Glutamatergic neuron (in vitro differentiated cells): ENCODE data around the gene UBP1. TPM values are rescaled to one million over a fixed set of nuclear protein-coding genes. Genes with fewer than 3 reads are reported as not detected.
"Not testable (repeated sequence)": the region's sequence is repeated elsewhere in the genome, so short reads cannot be mapped to it uniquely, and the experiment has no call there.

Experiments
- DNase-seq: peaks from one replicate; pipeline ENCODE4 v3.0.0; 2022
- H3K27ac Mint-ChIP-seq: one replicate; pipeline ENCODE4 v1.8.0; 2020; ENCODE audit warnings: mild to moderate bottlenecking, mixed read lengths, inconsistent platforms; ENCODE audit not compliant: unreplicated experiment
- H3K27me3 Mint-ChIP-seq: one replicate; pipeline ENCODE4 v1.8.0; 2020; ENCODE audit warnings: mild to moderate bottlenecking, moderate library complexity, mixed read lengths, inconsistent platforms; ENCODE audit not compliant: unreplicated experiment
- H3K36me3 Mint-ChIP-seq: one replicate; pipeline ENCODE4 v1.8.0; 2020; ENCODE audit warnings: mild to moderate bottlenecking, mixed read lengths, inconsistent platforms; ENCODE audit not compliant: unreplicated experiment
- H3K4me1 Mint-ChIP-seq: one replicate; pipeline ENCODE4 v1.8.0; 2020; ENCODE audit warnings: mild to moderate bottlenecking, low read depth, mixed read lengths, inconsistent platforms; ENCODE audit not compliant: unreplicated experiment
- H3K4me3 Mint-ChIP-seq: one replicate; pipeline ENCODE4 v1.8.0; 2020; ENCODE audit warnings: mild to moderate bottlenecking, mixed read lengths, inconsistent platforms; ENCODE audit not compliant: unreplicated experiment
- H3K9me3 Mint-ChIP-seq: one replicate; pipeline ENCODE4 v1.8.0; 2020; ENCODE audit warnings: mild to moderate bottlenecking, moderate library complexity, mixed read lengths, inconsistent platforms; ENCODE audit not compliant: unreplicated experiment
- CTCF ChIP-seq: fragments of 200-600 bp; sonication (generic); IDR thresholded peaks from one replicate; pipeline ENCODE4 v1.5.0; 2021; ENCODE audit not compliant: partially characterized antibody, unreplicated experiment
- total RNA-seq: library from RNA; stranded (reverse); fragmentation: NEBNext Ultra II Directional; extraction: Animal tissue kit (Norgen Biotek cat#: 25700); gene quantifications from one replicate; pipeline ENCODE4 v1.2.1, GENCODE V29; 2021; ENCODE audit not compliant: unreplicated experiment

The UBP1 gene
- total RNA-seq, 1 donor from 2014 or later, result 69.9 TPM

DNA sequence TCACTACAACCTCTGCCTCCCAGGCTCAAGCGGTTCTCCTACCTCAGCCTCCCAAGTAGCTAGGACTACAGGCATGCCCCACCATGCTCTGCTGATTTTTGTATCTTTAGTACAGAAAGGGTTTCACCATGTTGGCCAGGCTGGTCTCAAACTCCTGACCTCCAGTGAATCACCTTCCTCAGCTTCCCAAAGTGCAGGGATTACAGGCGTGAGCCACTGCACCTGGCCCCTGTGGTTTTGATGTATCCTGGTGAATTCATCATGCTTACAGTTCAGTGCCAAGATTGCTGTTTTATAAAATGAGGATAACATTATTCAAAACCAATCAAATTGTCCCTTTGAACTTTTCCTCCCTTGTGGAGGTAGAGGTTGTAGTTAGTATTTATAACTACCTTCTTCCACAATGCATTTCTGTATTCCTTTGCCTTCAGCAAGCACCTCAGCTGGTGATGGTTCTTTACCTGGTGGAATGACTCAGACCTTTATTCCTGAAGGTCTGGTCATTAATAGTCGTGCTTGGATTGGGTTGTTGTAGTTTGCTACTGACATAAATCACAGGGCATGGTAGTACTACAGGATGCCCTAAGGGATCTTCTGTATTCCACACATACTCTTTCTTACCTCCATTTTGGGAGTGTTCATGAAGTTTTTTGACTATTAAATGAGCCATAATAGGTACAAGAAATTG, 76.9 kb downstream of the UBP1 start:
- no peaks in the 10 kb centered on the region for H3K4me1 Mint-ChIP-seq
- H3K9me3 Mint-ChIP-seq, result no peaks in the 10 kb centered on the region
- no peak for DNase-seq
- TF ChIP-seq CTCF, result no peak
- no peaks in the 10 kb centered on the region for H3K36me3 Mint-ChIP-seq
- H3K27ac Mint-ChIP-seq, result no peak overlapping the region
- H3K27me3 Mint-ChIP-seq, result no peaks in the 10 kb centered on the region
- no peak overlapping the region for H3K4me3 Mint-ChIP-seq

DNA sequence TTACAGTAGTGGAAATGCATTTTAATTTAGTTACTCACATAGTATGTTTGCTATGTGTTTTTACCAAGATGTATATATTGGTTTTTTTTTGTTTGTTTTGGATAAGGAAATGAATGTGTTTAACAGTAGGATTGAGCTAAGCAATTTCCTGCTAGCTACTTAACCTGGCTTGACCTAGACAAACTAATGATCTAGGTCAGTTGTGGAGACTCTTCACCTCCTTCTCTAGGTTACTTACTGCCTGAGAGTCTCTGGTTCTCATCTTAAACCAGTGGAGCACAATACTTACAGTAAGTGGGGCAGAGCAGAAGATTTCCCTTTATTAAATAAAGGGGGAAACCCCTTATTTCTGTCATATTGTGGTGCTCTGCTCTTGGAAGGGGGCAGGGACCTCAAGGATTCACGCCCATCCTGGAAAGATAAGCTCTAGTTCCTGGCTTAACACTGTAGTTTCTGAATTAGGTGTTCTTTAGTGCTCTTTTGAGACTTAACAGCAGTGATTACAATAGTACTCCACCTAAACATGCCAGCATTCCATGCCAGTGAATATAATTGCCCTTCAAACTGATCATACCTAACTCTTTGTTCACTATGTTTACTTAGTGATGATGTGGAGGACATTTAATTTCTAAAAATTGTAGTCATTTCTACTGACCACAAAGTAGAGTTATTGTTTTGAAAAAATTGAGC, 79.9 kb downstream of the UBP1 start:
- Mint-ChIP-seq H3K4me1 (no peaks in the 10 kb centered on the region), H3K27me3 (no peaks in the 10 kb centered on the region), H3K4me3 (no peak overlapping the region), H3K27ac (no peak overlapping the region), H3K36me3 (no peaks in the 10 kb centered on the region), H3K9me3 (peaks cover 2% of the 10 kb centered on the region)
- DNase-seq, result no peak
- TF ChIP-seq CTCF, result no peak

GRCh38 chr3:33358172-33358781, 81.9 kb downstream of the UBP1 start:
- Mint-ChIP-seq H3K27ac (no peak overlapping the region), H3K36me3 (no peaks in the 10 kb centered on the region)

DNA sequence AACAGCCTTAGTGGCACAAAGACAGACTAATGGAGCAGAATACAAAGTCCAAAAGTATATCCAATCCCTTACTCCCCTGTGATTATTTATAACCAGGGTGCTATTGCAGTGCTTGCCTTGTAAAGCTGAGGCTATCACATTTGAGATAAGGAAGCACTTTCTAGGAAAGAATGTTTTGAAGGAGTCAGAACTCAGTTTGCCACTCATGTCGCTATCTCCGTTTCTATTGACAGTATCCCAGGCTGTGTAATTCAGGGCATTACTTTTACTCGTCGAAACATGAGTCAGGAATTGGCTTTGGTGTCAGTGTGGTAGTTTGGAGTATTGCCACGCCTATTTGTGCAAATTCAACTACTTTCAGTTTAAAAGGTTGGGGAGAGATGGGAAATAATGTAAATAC, 84.6 kb downstream of the UBP1 start:
- Mint-ChIP-seq H3K9me3 (peaks cover 2% of the 10 kb centered on the region), H3K36me3 (no peaks in the 10 kb centered on the region), H3K4me1 (no peaks in the 10 kb centered on the region), H3K27ac (no peak overlapping the region), H3K4me3 (no peak overlapping the region), H3K27me3 (no peaks in the 10 kb centered on the region)
- no peak for DNase-seq
- TF ChIP-seq CTCF, result no peak

More at GRCh38 chr3:33358172-33358781, 81.9 kb downstream of the UBP1 start:
- no peak for TF ChIP-seq CTCF
- H3K27me3 Mint-ChIP-seq, result no peaks in the 10 kb centered on the region
- peaks cover 2% of the 10 kb centered on the region for H3K9me3 Mint-ChIP-seq
- no peak overlapping the region for H3K4me3 Mint-ChIP-seq
- no peak for DNase-seq
- H3K4me1 Mint-ChIP-seq, result no peaks in the 10 kb centered on the region

DNA sequence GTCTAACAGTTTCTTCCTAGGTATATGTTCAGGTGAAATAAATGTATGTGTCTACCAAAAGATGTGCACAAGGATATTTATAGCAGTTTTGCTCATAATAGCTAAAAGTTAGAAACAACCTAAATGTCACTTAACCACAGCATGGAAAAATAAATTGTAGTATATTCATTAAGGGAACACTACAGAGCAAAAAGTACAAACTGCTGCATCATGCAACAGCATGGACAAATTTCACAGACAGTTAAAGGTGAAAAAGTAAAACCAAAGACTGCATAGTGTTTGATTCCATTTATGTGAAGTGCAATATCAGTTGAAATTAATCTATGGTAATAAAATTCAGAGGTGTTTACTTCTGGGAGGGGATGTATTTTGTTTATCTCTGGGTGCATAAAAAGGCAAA, 100.4 kb downstream of the UBP1 start:
- no peaks in the 10 kb centered on the region for H3K27me3 Mint-ChIP-seq
- H3K4me1 Mint-ChIP-seq, result no peaks in the 10 kb centered on the region
- H3K36me3 Mint-ChIP-seq, result no peaks in the 10 kb centered on the region
- H3K27ac Mint-ChIP-seq, result no peak overlapping the region
- DNase-seq, result no peak
- TF ChIP-seq CTCF, result no peak
- H3K4me3 Mint-ChIP-seq, result no peak overlapping the region
- H3K9me3 Mint-ChIP-seq, result peaks cover 1% of the 10 kb centered on the region

DNA sequence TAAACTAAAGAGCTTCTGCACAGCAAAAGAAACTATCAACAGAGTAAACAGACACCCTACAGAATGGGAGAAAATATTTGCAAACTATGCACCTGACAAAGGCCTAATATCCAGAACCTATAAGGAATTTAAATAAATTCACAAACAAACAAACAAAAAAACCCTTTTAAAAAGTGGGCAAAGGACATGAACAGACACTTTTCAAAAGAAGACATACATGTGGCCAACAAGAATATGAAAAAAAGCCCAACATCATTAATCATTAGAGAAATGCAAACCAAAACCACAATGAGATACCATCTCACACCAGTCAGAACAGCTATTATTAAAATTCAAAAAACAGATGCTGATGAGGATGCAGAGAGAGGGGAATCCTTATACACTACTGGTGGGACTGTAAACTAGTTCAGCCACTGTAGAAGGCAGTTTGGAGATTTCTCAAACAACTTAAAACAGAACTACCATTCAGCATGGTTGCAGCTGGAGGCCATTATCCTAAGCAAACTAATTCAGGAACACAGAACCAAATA, 101.2 kb downstream of the UBP1 start:
- H3K4me1 Mint-ChIP-seq, H3K4me3 Mint-ChIP-seq, H3K9me3 Mint-ChIP-seq, H3K27ac Mint-ChIP-seq, DNase-seq, H3K27me3 Mint-ChIP-seq, H3K36me3 Mint-ChIP-seq: not testable (repeated sequence)
